ENCODE data around the gene PDXK. TPM values are rescaled to one million over a fixed set of nuclear protein-coding genes. Genes with fewer than 3 reads are reported as not detected.
A peak's percentile ranks its signal among the peaks of the same experiment; 100 is the strongest.

The PDXK gene
- total and polyA plus RNA-seq, 2 experiments from 2014 or later, result 103 to 192 TPM

DNA sequence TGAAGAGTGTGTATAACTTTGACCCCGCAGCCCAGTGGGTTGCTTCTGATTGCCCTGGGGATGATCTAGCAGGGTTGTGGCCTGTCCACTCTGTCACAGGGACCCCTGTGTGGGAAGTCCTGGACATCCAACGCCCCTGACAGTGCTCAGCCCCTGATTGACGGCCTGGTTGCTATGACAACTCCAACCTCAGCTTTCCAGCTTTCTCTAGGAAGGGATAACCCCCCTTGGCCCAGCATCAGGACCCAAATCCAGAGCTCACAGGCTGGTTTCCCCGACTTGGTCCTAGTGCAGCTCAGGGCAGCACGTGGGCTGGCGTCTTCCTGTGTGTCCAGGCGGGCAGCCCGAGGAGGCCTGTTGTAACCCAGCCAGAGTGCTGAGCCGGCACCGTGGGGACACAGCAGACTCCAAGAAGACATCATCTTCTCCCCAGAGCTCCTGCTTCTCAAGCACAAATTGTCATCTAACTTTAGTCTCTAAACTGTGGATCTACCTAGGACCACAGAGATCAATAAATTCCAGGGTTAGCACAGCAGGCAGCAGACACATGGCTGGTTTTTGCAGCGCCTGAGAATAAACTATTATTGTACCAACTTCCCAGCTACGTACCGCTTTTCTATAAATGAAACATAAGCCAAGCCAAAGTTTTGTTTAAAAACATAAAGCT lies 18.9 kb upstream of the PDXK start:
- Histone ChIP-seq H4K20me1 (ENCODE audit: insufficient read depth, poor library complexity, severe bottlenecking) (no peaks in the 10 kb centered on the region), H3K9me2 (replicated peaks; ENCODE audit: insufficient read depth) (no peaks in the 10 kb centered on the region), H2AFZ (no peak overlapping the region), H3K36me3 (replicated peaks; ENCODE audit: insufficient read depth, low read depth) (no peaks in the 10 kb centered on the region), H3K79me2 (no peaks in the 10 kb centered on the region), H3K4me1 (ENCODE audit: insufficient read depth) (peaks cover 14% of the 10 kb centered on the region), H3K4me2 (no peak overlapping the region), H3K4me3 (no peak overlapping the region), H3K9me3 (ENCODE audit: low read depth) (no peaks in the 10 kb centered on the region), H3K27me3 (no peaks in the 10 kb centered on the region), H3K27ac (no peak overlapping the region)
- whole genome bisulfite sequencing (ENCODE audit: low lambda C conversion rate, missing lambda C conversion rate), result 92% methylated on average over 13 of the region's 13 CpGs
- TF ChIP-seq EZH2phosphoT487 (IDR thresholded peaks at IDR 0.05; ENCODE audit: low read depth, severe bottlenecking, unreplicated experiment) (no peak), CTCF (IDR thresholded peaks at IDR 0.05; ENCODE audit: poor library complexity) (no peak), EZH2 (IDR thresholded peaks at IDR 0.05; ENCODE audit: borderline replicate concordance) (no peak)
- DNase-seq (ENCODE audit: low spot score), result no peak

GRCh38 chr21:43701936-43702784 lies 16.8 kb upstream of the PDXK start:
- no peak overlapping the region for H3K4me3 ChIP-seq
- H3K4me2 ChIP-seq, result peak overlapping the region; percentile 35
- H2AFZ ChIP-seq, result no peak overlapping the region
- WGBS (ENCODE audit: low lambda C conversion rate, missing lambda C conversion rate), result 89% methylated on average over 27 of the region's 29 CpGs
- no peaks in the 10 kb centered on the region for H3K9me2 ChIP-seq (replicated peaks; ENCODE audit: insufficient read depth)
- no peaks in the 10 kb centered on the region for H3K27me3 ChIP-seq
- TF ChIP-seq EZH2 (IDR thresholded peaks at IDR 0.05; ENCODE audit: borderline replicate concordance), result no peak
- no peak for TF ChIP-seq EZH2phosphoT487 (IDR thresholded peaks at IDR 0.05; ENCODE audit: low read depth, severe bottlenecking, unreplicated experiment)
- no peak for TF ChIP-seq CTCF (IDR thresholded peaks at IDR 0.05; ENCODE audit: poor library complexity)
- DNase-seq (ENCODE audit: low spot score), result no peak
- no peaks in the 10 kb centered on the region for H3K9me3 ChIP-seq (ENCODE audit: low read depth)
- H3K36me3 ChIP-seq (replicated peaks; ENCODE audit: insufficient read depth, low read depth), result no peaks in the 10 kb centered on the region
- no peaks in the 10 kb centered on the region for H3K79me2 ChIP-seq
- peak overlapping the region; percentile 65 for H3K27ac ChIP-seq
- H4K20me1 ChIP-seq (ENCODE audit: insufficient read depth, poor library complexity, severe bottlenecking), result no peaks in the 10 kb centered on the region
- H3K4me1 ChIP-seq (ENCODE audit: insufficient read depth), result peaks cover 14% of the 10 kb centered on the region

GRCh38 chr21:43702785-43703034 lies 16.2 kb upstream of the PDXK start:
- Histone ChIP-seq H3K4me2 (peak overlapping the region; percentile 35), H2AFZ (no peak overlapping the region), H3K79me2 (no peaks in the 10 kb centered on the region), H3K36me3 (replicated peaks; ENCODE audit: insufficient read depth, low read depth) (no peaks in the 10 kb centered on the region), H3K4me1 (ENCODE audit: insufficient read depth) (peaks cover 14% of the 10 kb centered on the region), H3K9me2 (replicated peaks; ENCODE audit: insufficient read depth) (no peaks in the 10 kb centered on the region), H4K20me1 (ENCODE audit: insufficient read depth, poor library complexity, severe bottlenecking) (no peaks in the 10 kb centered on the region), H3K4me3 (no peak overlapping the region), H3K27ac (peak overlapping the region; percentile 65), H3K9me3 (ENCODE audit: low read depth) (no peaks in the 10 kb centered on the region), H3K27me3 (no peaks in the 10 kb centered on the region)
- 68% methylated on average over 12 of the region's 12 CpGs for WGBS (ENCODE audit: low lambda C conversion rate, missing lambda C conversion rate)
- DNase-seq (ENCODE audit: low spot score), result no peak
- no peak for TF ChIP-seq CTCF (IDR thresholded peaks at IDR 0.05; ENCODE audit: poor library complexity)
- TF ChIP-seq EZH2 (IDR thresholded peaks at IDR 0.05; ENCODE audit: borderline replicate concordance), result no peak
- no peak for TF ChIP-seq EZH2phosphoT487 (IDR thresholded peaks at IDR 0.05; ENCODE audit: low read depth, severe bottlenecking, unreplicated experiment)
